HepG2 (cell line): ENCODE results near the gene CCDC8.

Source experiments
- FOXP4 ChIP-seq: sonication (generic); formaldehyde crosslinking; IDR thresholded peaks from 2 replicates; pipeline ENCODE4 v1.4.0; 2020; ENCODE audit warnings: missing genetic modification reagents
- MED1 ChIP-seq: sonication (generic); formaldehyde crosslinking; IDR thresholded peaks from 2 replicates; pipeline ENCODE4 v1.4.0; 2020; ENCODE audit warnings: missing genetic modification reagents
- RBM22 ChIP-seq: fragments of 200-400 bp; formaldehyde crosslinking; optimal IDR thresholded peaks from 2 replicates; pipeline ENCODE3; 2017; ENCODE audit warnings: mild to moderate bottlenecking, low read length, moderate library complexity
- REST ChIP-seq, 2 experiments: IDR thresholded peaks; 2 replicates each; pipeline ENCODE4 v1.6.1; 2011 to 2012; ENCODE audit warnings: low read length in 2 of 2, borderline replicate concordance in 1 of 2, low read depth in 1 of 2, mild to moderate bottlenecking in 1 of 2, moderate library complexity in 1 of 2

GRCh38 chr19:46420056-46420455 lies 6.7 kb upstream of the CCDC8 start:
- TF ChIP-seq RBM22: no peak
- no peak for TF ChIP-seq FOXP4 (CRISPR knock-in tag)
- TF ChIP-seq REST (IDR thresholded peaks at IDR 0.05; ENCODE audit: borderline replicate concordance in 1 of 2, low read depth in 1 of 2, low read length in 2 of 2): no peak
- no peak for TF ChIP-seq MED1 (CRISPR knock-in tag)
